Fibroblast of lung (primary cell): ENCODE measurements around the gene IL17REL. TPM values are rescaled to one million over a fixed set of nuclear protein-coding genes. Genes with fewer than 3 reads are reported as not detected.
A peak's percentile ranks its signal among the peaks of the same experiment; 100 is the strongest.
"Not testable (repeated sequence)": the region's sequence is repeated elsewhere in the genome, so short reads cannot be mapped to it uniquely, and the experiment has no call there.

Experiments
- DNase-seq, 2 donors: peaks; one replicate each; pipeline versions ENCODE4 v3.0.0 to v3.0.0-alpha.2; 2010; ENCODE audit warnings: low read depth in 2 of 2
- H2AFZ ChIP-seq: 2 replicates; pipeline ENCODE4 v1.5.1; 2012; ENCODE audit warnings: low read length, control low read depth, inconsistent platforms
- H3K27ac ChIP-seq: 2 replicates; pipeline ENCODE4 v1.5.1; 2011; ENCODE audit warnings: low read length, control low read depth; ENCODE audit not compliant: insufficient read depth
- H3K27me3 ChIP-seq: 2 replicates; pipeline ENCODE4 v1.5.1; 2011; ENCODE audit warnings: mild to moderate bottlenecking, low read length; ENCODE audit not compliant: control insufficient read depth, insufficient read depth
- H3K36me3 ChIP-seq: 2 replicates; pipeline ENCODE4 v1.5.1; 2011; ENCODE audit warnings: low read length; ENCODE audit not compliant: control insufficient read depth, insufficient read depth
- H3K4me1 ChIP-seq: 2 replicates; pipeline ENCODE4 v1.5.1; 2011; ENCODE audit warnings: low read length; ENCODE audit not compliant: control insufficient read depth, insufficient read depth; ENCODE audit errors: extremely low read depth
- H3K4me2 ChIP-seq: 2 replicates; pipeline ENCODE4 v1.5.1; 2011; ENCODE audit warnings: low read length, control low read depth; ENCODE audit not compliant: insufficient read depth; ENCODE audit errors: extremely low read depth
- H3K4me3 ChIP-seq, 4 experiments: fragments of 200-600 bp in 1 of 4; sonication (generic) in 1 of 4; replicated peaks in 1 of 4; 2 replicates each; pipeline ENCODE4 v1.5.1; 2011 to 2016; ENCODE audit warnings: low read length in 4 of 4, low read depth in 3 of 4, mild to moderate bottlenecking in 3 of 4, control low read depth in 2 of 4, inconsistent platforms in 1 of 4, mixed read lengths in 1 of 4; ENCODE audit not compliant: insufficient read depth in 1 of 4; ENCODE audit errors: control extremely low read depth in 1 of 4
- H3K79me2 ChIP-seq: 2 replicates; pipeline ENCODE4 v1.5.1; 2012; ENCODE audit warnings: mild to moderate bottlenecking, low read length, inconsistent platforms; ENCODE audit not compliant: control insufficient read depth, insufficient read depth
- H3K9ac ChIP-seq: 2 replicates; pipeline ENCODE4 v1.5.1; 2011; ENCODE audit warnings: mild to moderate bottlenecking, low read length, control low read depth; ENCODE audit not compliant: insufficient read depth
- H3K9me3 ChIP-seq: 2 replicates; pipeline ENCODE4 v1.5.1; 2012; ENCODE audit warnings: low read depth, low read length; ENCODE audit not compliant: control insufficient read depth, insufficient read depth
- H4K20me1 ChIP-seq: 2 replicates; pipeline ENCODE4 v1.5.1; 2011; ENCODE audit warnings: low read length; ENCODE audit not compliant: control insufficient read depth, insufficient read depth; ENCODE audit errors: extremely low read depth
- CTCF ChIP-seq, 2 donors: IDR thresholded peaks in 1 of 2; conservative IDR thresholded peaks in 1 of 2; 1 replicate in 1 of 2; 2 replicates in 1 of 2; pipeline ENCODE4 v1.5.1; 2011 to 2012; ENCODE audit warnings: low read length in 2 of 2, control low read depth in 1 of 2, inconsistent platforms in 1 of 2, low read depth in 1 of 2, mild to moderate bottlenecking in 1 of 2
- EZH2 ChIP-seq: IDR thresholded peaks from 2 replicates; pipeline ENCODE4 v1.5.1; 2012; ENCODE audit warnings: low read length, control low read depth, mild to moderate bottlenecking; ENCODE audit errors: missing control alignments
- polyA plus RNA-seq, 2 donors: library from polyadenylated mRNA; depleted of rRNA in 1 of 2; stranded (reverse) in 1 of 2; unstranded in 1 of 2; fragments of >200 nt; gene quantifications; 2 replicates each; pipeline ENCODE4 v1.2.1, GENCODE V29; 2011 to 2012; ENCODE audit warnings: missing spikeins in 1 of 2
- total RNA-seq: library from RNA; depleted of rRNA; stranded (reverse); fragments of >200 nt; gene quantifications from 2 replicates; pipeline ENCODE4 v1.2.1, GENCODE V29; 2014

The IL17REL gene
- total and polyA plus RNA-seq, 2 donors (not counting 1 experiment from before 2014, with no cell fraction given) = under 0.01 TPM; not detected in 1

GRCh38 chr22:49983148-49984042 is 29.2 kb downstream of the IL17REL start:
- Histone ChIP-seq H3K4me2 (no peak overlapping the region), H4K20me1 (no peaks in the 10 kb centered on the region), H3K27me3 (peaks cover 10% of the 10 kb centered on the region), H3K9ac (no peak overlapping the region), H3K4me3 (peak overlapping the region in 1 of 4 experiments; percentile 6), H3K9me3 (no peaks in the 10 kb centered on the region), H3K27ac (no peak overlapping the region), H3K79me2 (no peaks in the 10 kb centered on the region), H3K36me3 (no peaks in the 10 kb centered on the region), H2AFZ (no peak overlapping the region), H3K4me1 (no peaks in the 10 kb centered on the region)
- no peak for DNase-seq
- TF ChIP-seq EZH2 (peak; percentile 73), CTCF (conservative IDR thresholded peaks at IDR 0.05 in 1 of 2, IDR thresholded peaks at IDR 0.05 in 1 of 2; ENCODE audit: low read depth in 1 of 2, low read length in 2 of 2) (peak in 1 of 2 donors; percentile 20)

GRCh38 chr22:49981799-49982198 is 30.8 kb downstream of the IL17REL start:
- not testable (repeated sequence) for H3K27ac ChIP-seq, DNase-seq, H2AFZ ChIP-seq, H4K20me1 ChIP-seq, H3K9ac ChIP-seq, H3K4me1 ChIP-seq, H3K79me2 ChIP-seq, H3K9me3 ChIP-seq, H3K4me3 ChIP-seq, H3K4me2 ChIP-seq, H3K36me3 ChIP-seq
- H3K27me3 ChIP-seq = peaks cover 10% of the 10 kb centered on the region

- H3K27ac ChIP-seq = no peak overlapping the region
- H3K9me3 ChIP-seq = no peaks in the 10 kb centered on the region
- H3K27me3 ChIP-seq = peaks cover 10% of the 10 kb centered on the region
- H3K9ac ChIP-seq = no peak overlapping the region
- no peaks in the 10 kb centered on the region for H3K4me1 ChIP-seq
- no peaks in the 10 kb centered on the region for H3K36me3 ChIP-seq
- no peak overlapping the region for H3K4me3 ChIP-seq
- H3K4me2 ChIP-seq = no peak overlapping the region
- DNase-seq = peak; percentile 29 to 45
- TF ChIP-seq CTCF (conservative IDR thresholded peaks at IDR 0.05 in 1 of 2, IDR thresholded peaks at IDR 0.05 in 1 of 2; ENCODE audit: low read depth in 1 of 2, low read length in 2 of 2) (peak; percentile 32 to 59), EZH2 (no peak)
- no peaks in the 10 kb centered on the region for H3K79me2 ChIP-seq
- H2AFZ ChIP-seq = no peak overlapping the region
- no peaks in the 10 kb centered on the region for H4K20me1 ChIP-seq
Measured at GRCh38 chr22:49979587-49980264, 32.8 kb downstream of the IL17REL start.
